HCT116 (cell line): ENCODE results near the gene POU2AF2.

Experiments
- EZH2 ChIP-seq: fragments of 200-600 bp; sonication (generic); IDR thresholded peaks from 2 replicates; pipeline ENCODE4 v1.6.1; 2017; ENCODE audit warnings: antibody characterized with exemption, mixed run types
- POLR2A ChIP-seq: IDR thresholded peaks from 2 replicates; pipeline ENCODE4 v1.7.0; 2011; ENCODE audit warnings: borderline replicate concordance; ENCODE audit not compliant: insufficient read depth, insufficient read length; ENCODE audit errors: extremely low read depth
- YY1 ChIP-seq: IDR thresholded peaks from 2 replicates; pipeline ENCODE4 v1.6.1; 2011; ENCODE audit warnings: low read length, low read depth, moderate library complexity, mild to moderate bottlenecking; ENCODE audit not compliant: insufficient replicate concordance; ENCODE audit errors: extremely low read depth
- ZNF274 ChIP-seq: fragments of 200-500 bp; sonication (Bioruptor generic); IDR thresholded peaks from 2 replicates; pipeline ENCODE4 v1.6.1; 2014; ENCODE audit warnings: mild to moderate bottlenecking, low read depth, low read length, inconsistent platforms

DNA sequence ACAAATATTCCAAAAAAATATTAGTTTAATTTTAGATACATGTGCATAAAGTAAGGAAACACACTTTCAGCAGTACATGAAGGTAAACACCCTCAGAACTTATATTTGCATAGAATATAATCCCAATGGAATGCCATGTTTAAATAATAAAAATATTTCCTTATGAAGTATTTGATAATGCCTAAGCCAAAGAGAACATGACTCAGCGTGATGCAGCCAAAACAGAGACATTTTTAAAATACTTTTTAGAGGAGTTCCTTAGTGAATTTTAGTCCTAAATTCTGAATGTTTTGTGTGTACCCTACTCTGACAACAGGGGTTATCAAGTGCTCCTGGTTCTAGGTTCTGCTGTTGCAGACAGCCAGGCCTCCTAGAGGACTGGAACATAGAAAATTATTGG is 39.1 kb upstream of the POU2AF2 start:
- TF ChIP-seq ZNF274 = no peak
- TF ChIP-seq YY1 = no peak
- no peak for TF ChIP-seq EZH2
- no peak for TF ChIP-seq POLR2A
